ENCODE results near the gene CTDSP2. TPM values are rescaled to one million over a fixed set of nuclear protein-coding genes. Genes with fewer than 3 reads are reported as not detected.

Gene CTDSP2
- total and polyA plus RNA-seq, 10 of the 15 experiments (the other 5 are each of a cell fraction or from before 2014, with no cell fraction given), result 17.3 to 98.2 (median 54.1) TPM

GRCh38 chr12:57815177-57816000 is 31.1 kb downstream of the CTDSP2 start:
- in situ Hi-C loops (cut with MboI), result no loop called here

More at GRCh38 chr12:57815177-57816000, 31.1 kb downstream of the CTDSP2 start:
- BruUV-seq (replicated peaks), result no TSS peak
- no peaks in the 10 kb centered on the region for H3K27me3 ChIP-seq (replicated peaks in 1 of 2; ENCODE audit: control insufficient read depth in 2 of 2, insufficient read depth in 2 of 2, low read length in 1 of 2)
- no peaks in the 10 kb centered on the region for H3K4me1 ChIP-seq (ENCODE audit: control insufficient read depth, insufficient read depth, low read length)
- ChIA-PET RAD21 (ENCODE audit: unreplicated experiment) (no interaction called here), SMC1A (ENCODE audit: uncharacterized antibody, unreplicated experiment) (interaction anchor here (1.9 kb wide), 1 partner anchor 80 kb away, joined by 4 read pairs; no protein-coding TSS in a partner anchor), POLR2A (no interaction called here), CTCF (interaction anchor here (1.0 to 2.6 kb wide), 3 partner anchors 13 to 90 kb away, joined by 3 to 6 read pairs (median 5); no protein-coding TSS in a partner anchor)
- H3K9ac ChIP-seq (ENCODE audit: control insufficient read depth, insufficient read depth, low read length), result no peak overlapping the region
- ATAC-seq (peak; percentile 27; the same call in 1 of the 3 replicates), DNase-seq (ENCODE audit: low read depth, low spot score) (no peak), FAIRE-seq (no peak)
- H3K79me2 ChIP-seq (ENCODE audit: control insufficient read depth, insufficient read depth, low read length), result no peaks in the 10 kb centered on the region
- H3K27ac ChIP-seq (ENCODE audit: control insufficient read depth, insufficient read depth), result no peak overlapping the region
- no peaks in the 10 kb centered on the region for H4K20me1 ChIP-seq (ENCODE audit: control insufficient read depth, insufficient read depth)
- H3K9me3 ChIP-seq (replicated peaks; ENCODE audit: control insufficient read depth, insufficient read depth, low read length), result no peaks in the 10 kb centered on the region
- H3K36me3 ChIP-seq (ENCODE audit: control insufficient read depth in 2 of 2, insufficient read depth in 2 of 2, low read length in 1 of 2), result peaks cover 0 to 2% of the 10 kb centered on the region in 2 experiments; a peak in 2 of 4 replicates
- H3K4me3 ChIP-seq, result no peak overlapping the region
- no peak for TF ChIP-seq MTA2 (IDR thresholded peaks at IDR 0.05; ENCODE audit: low read depth)
- TF ChIP-seq LARP7 (IDR thresholded peaks at IDR 0.05), result no peak
- no peak for TF ChIP-seq POU2F2 (IDR thresholded peaks at IDR 0.05; ENCODE audit: borderline replicate concordance, low read depth, low read length)
- TF ChIP-seq, protein P1, sequence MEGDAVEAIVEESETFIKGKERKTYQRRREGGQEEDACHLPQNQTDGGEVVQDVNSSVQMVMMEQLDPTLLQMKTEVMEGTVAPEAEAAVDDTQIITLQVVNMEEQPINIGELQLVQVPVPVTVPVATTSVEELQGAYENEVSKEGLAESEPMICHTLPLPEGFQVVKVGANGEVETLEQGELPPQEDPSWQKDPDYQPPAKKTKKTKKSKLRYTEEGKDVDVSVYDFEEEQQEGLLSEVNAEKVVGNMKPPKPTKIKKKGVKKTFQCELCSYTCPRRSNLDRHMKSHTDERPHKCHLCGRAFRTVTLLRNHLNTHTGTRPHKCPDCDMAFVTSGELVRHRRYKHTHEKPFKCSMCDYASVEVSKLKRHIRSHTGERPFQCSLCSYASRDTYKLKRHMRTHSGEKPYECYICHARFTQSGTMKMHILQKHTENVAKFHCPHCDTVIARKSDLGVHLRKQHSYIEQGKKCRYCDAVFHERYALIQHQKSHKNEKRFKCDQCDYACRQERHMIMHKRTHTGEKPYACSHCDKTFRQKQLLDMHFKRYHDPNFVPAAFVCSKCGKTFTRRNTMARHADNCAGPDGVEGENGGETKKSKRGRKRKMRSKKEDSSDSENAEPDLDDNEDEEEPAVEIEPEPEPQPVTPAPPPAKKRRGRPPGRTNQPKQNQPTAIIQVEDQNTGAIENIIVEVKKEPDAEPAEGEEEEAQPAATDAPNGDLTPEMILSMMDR (IDR thresholded peaks at IDR 0.05 in 2 of 3, conservative IDR thresholded peaks at IDR 0.05 in 1 of 3; ENCODE audit: control insufficient read depth in 2 of 3, extremely low read depth in 1 of 3, insufficient read depth in 1 of 3, low read depth in 3 of 3, low read length in 3 of 3), result 0 out of 6 replicates have a peak, but pooled peaks of 1 of the 3 experiments have one; percentile 7
- WGBS (ENCODE audit: insufficient coverage, insufficient replicate concordance, low lambda C conversion rate, missing lambda C conversion rate), result 91% methylated on average over 13 of the region's 13 CpGs
- H3K4me2 ChIP-seq (ENCODE audit: control insufficient read depth, insufficient read depth), result no peak overlapping the region
- no peak overlapping the region for H2AFZ ChIP-seq (ENCODE audit: control insufficient read depth, low read depth, low read length)
- intact Hi-C loops (cut with micrococcal nuclease; ENCODE audit: unreplicated experiment), result no loop called here
